Measurements from ENCODE around the gene C22orf23. TPM values are rescaled to one million over a fixed set of nuclear protein-coding genes. Genes with fewer than 3 reads are reported as not detected.

The C22orf23 gene
- total and polyA plus RNA-seq, 2 of the 4 experiments (the other 2 are of a cell fraction), result 0.39 to 0.54 TPM

GRCh38 chr22:37990301-37990700 is 36.9 kb upstream of the C22orf23 start:
- Histone ChIP-seq H2AK9ac (replicated peaks; ENCODE audit: low read depth, low read length, poor library complexity) (peak overlapping the region; percentile 50), H3K14ac (replicated peaks; ENCODE audit: low read depth, low read length) (no peak overlapping the region), H3K4me3 (ENCODE audit: insufficient read depth, low read depth, low read length) (no peak overlapping the region), H2BK5ac (ENCODE audit: low read depth, low read length, poor library complexity, severe bottlenecking) (no peak overlapping the region), H3K27ac (ENCODE audit: insufficient read depth, low read length) (no peak overlapping the region), H3K36me3 (ENCODE audit: control insufficient read depth, insufficient read depth, low read length) (no peaks in the 10 kb centered on the region), H3K23ac (ENCODE audit: low read depth, low read length) (no peak overlapping the region), H3K9me3 (ENCODE audit: control insufficient read depth, insufficient read depth, low read length) (no peaks in the 10 kb centered on the region), H2BK20ac (ENCODE audit: low read depth, low read length) (no peak overlapping the region), H2BK120ac (ENCODE audit: low read depth, low read length) (no peak overlapping the region), H3K4ac (ENCODE audit: low read depth, low read length) (no peak overlapping the region), H3K9ac (ENCODE audit: low read depth, low read length) (no peak overlapping the region), H2AK5ac (ENCODE audit: low read depth, low read length) (no peak overlapping the region), H2BK15ac (ENCODE audit: low read depth, low read length) (no peak overlapping the region), H4K5ac (ENCODE audit: low read depth, low read length) (no peak overlapping the region), H3K4me1 (ENCODE audit: control insufficient read depth, insufficient read depth, low read length) (no peaks in the 10 kb centered on the region), H4K8ac (ENCODE audit: low read depth in 2 of 2, low read length in 2 of 2) (no peak overlapping the region), H3K79me1 (ENCODE audit: low read depth in 1 of 2, low read length in 2 of 2) (no peaks in the 10 kb centered on the region), H4K20me1 (ENCODE audit: insufficient read depth, low read length) (no peaks in the 10 kb centered on the region), H3K4me2 (ENCODE audit: low read depth, low read length) (no peak overlapping the region), H4K91ac (ENCODE audit: insufficient read depth, low read depth, low read length) (no peak overlapping the region), H3K56ac (ENCODE audit: extremely low read depth, insufficient read depth, low read length) (no peak overlapping the region), H3K27me3 (ENCODE audit: control insufficient read depth, insufficient read depth, low read length) (no peaks in the 10 kb centered on the region; the same call in 1 of the 2 replicates), H3K18ac (ENCODE audit: low read depth, low read length) (no peak overlapping the region), H2AFZ (replicated peaks; ENCODE audit: low read length, poor library complexity) (no peak overlapping the region), H3K9me1 (ENCODE audit: insufficient read depth, low read length) (peaks cover 8% of the 10 kb centered on the region; the same call in 1 of the 2 replicates)
- dilution Hi-C loops (cut with HindIII; ENCODE audit: low sequenced_read_pairs, unreplicated experiment) (no loop called here), intact Hi-C loops (cut with micrococcal nuclease) (no loop called here), in situ Hi-C loops (cut with MboI; ENCODE audit: low sequenced_read_pairs) (no loop called here)
- 25% methylated on average over 3 of the region's 5 CpGs; no CpG with 5 or more reads in 1 of the 2 experiments for WGBS, 2 experiments (ENCODE audit: extremely low coverage in 2 of 2, insufficient read length in 1 of 2)
- no TSS peak for BruUV-seq (replicated peaks)
- peak; percentile 46; the same call in 1 of the 2 replicates for ATAC-seq (ENCODE audit: low read depth)
- TF ChIP-seq FOS (IDR thresholded peaks at IDR 0.05; ENCODE audit: low read depth, low read length) (no peak), BHLHE40 (IDR thresholded peaks at IDR 0.05; ENCODE audit: low read depth, low read length) (no peak), CEBPB (IDR thresholded peaks at IDR 0.05; ENCODE audit: low read depth, low read length) (no peak), MXI1 (IDR thresholded peaks at IDR 0.05; ENCODE audit: borderline replicate concordance, low read depth, low read length) (no peak), RAD21 (IDR thresholded peaks at IDR 0.05; ENCODE audit: low read length) (no peak), CTCF (conservative IDR thresholded peaks at IDR 0.05; ENCODE audit: low read depth, low read length) (no peak), POLR2A (IDR thresholded peaks at IDR 0.05; ENCODE audit: low read depth, low read length) (no peak)
- CTCF ChIA-PET, result no interaction called here
- DNase-seq, result no peak
- POLR2A ChIA-PET (ENCODE audit: unreplicated experiment), result interaction anchor here (0.5 kb wide), 1 partner anchor 84 kb away, joined by 3 read pairs; the partner anchor contains the start of gene MICALL1
